NB4 (cell line): ENCODE results near the gene SMARCC2.
"Not testable (repeated sequence)": the region's sequence is repeated elsewhere in the genome, so short reads cannot be mapped to it uniquely, and the experiment has no call there.

ENCODE experiments used
- DNase-seq: peaks from one replicate; pipeline ENCODE4 v3.0.0; 2010; ENCODE audit warnings: low read depth
- H3K4me3 ChIP-seq: one replicate; pipeline ENCODE4 v1.5.1; 2011; ENCODE audit warnings: mild to moderate bottlenecking, low read depth, low read length, moderate library complexity
- CTCF ChIP-seq: IDR thresholded peaks from one replicate; pipeline ENCODE4 v1.5.1; 2012; ENCODE audit warnings: low read depth, low read length
- MAX ChIP-seq: IDR thresholded peaks from 2 replicates; pipeline ENCODE4 v1.6.1; 2011; ENCODE audit warnings: low read depth, low read length
- MYC ChIP-seq: IDR thresholded peaks from 2 replicates; pipeline ENCODE4 v1.6.1; 2011; ENCODE audit warnings: low read depth, low read length
- POLR2A ChIP-seq: IDR thresholded peaks from 2 replicates; pipeline ENCODE4 v1.6.1; 2011; ENCODE audit warnings: mild to moderate bottlenecking; ENCODE audit not compliant: insufficient read length; ENCODE audit errors: extremely low read depth

The SMARCC2 gene

GRCh38 chr12:56158029-56158925 lies 31.0 kb downstream of the SMARCC2 start, which contains the start of gene MYL6:
Gene MYL6 (plus strand): TSS chr12:56158359. CDS start chr12:56158402, 43 bp downstream.
- no peak; the same call in 1 of the 2 replicates for TF ChIP-seq MAX
- TF ChIP-seq CTCF, result no peak
- TF ChIP-seq POLR2A, result peak; percentile 94
- TF ChIP-seq MYC, result peak; percentile 48; the same call in 1 of the 2 replicates
- DNase-seq, result peak; percentile 99

GRCh38 chr12:56157201-56158028 lies 31.9 kb downstream of the SMARCC2 start:
- peak overlapping the region; percentile 55 for H3K4me3 ChIP-seq
- TF ChIP-seq MYC (peak; percentile 39; the same call in 1 of the 2 replicates), POLR2A (peak; percentile 14), MAX (peak; percentile 47; the same call in 1 of the 2 replicates), CTCF (peak; percentile 42)
- peak; percentile 87 for DNase-seq

More at GRCh38 chr12:56158029-56158925, 31.0 kb downstream of the SMARCC2 start, which contains the start of gene MYL6:
- peak within 1 kb of the TSS; percentile 93 for H3K4me3 ChIP-seq

- DNase-seq, H3K4me3 ChIP-seq: not testable (repeated sequence)
Measured at GRCh38 chr12:56156464-56157200, 32.7 kb downstream of the SMARCC2 start.

GRCh38 chr12:56155256-56155845 lies 33.9 kb downstream of the SMARCC2 start:
- no peak for DNase-seq
- no peak for TF ChIP-seq POLR2A
- no peak for TF ChIP-seq CTCF
- TF ChIP-seq MAX, result no peak
- no peak for TF ChIP-seq MYC
- H3K4me3 ChIP-seq, result no peak overlapping the region

GRCh38 chr12:56154818-56155217 lies 34.5 kb downstream of the SMARCC2 start:
- no peak for TF ChIP-seq POLR2A
- no peak for TF ChIP-seq CTCF
- no peak for TF ChIP-seq MAX
- H3K4me3 ChIP-seq, result no peak overlapping the region
- DNase-seq, result no peak
